ENCODE measurements around the gene IGFBP4.

IGFBP4 gene

GRCh38 chr17:40456396-40456951, 13.2 kb downstream of the IGFBP4 start:
- no peak for DNase-seq (ENCODE audit: low spot score)

GRCh38 chr17:40457369-40457768, 14.1 kb downstream of the IGFBP4 start:
- DNase-seq (ENCODE audit: low spot score), result no peak

DNA sequence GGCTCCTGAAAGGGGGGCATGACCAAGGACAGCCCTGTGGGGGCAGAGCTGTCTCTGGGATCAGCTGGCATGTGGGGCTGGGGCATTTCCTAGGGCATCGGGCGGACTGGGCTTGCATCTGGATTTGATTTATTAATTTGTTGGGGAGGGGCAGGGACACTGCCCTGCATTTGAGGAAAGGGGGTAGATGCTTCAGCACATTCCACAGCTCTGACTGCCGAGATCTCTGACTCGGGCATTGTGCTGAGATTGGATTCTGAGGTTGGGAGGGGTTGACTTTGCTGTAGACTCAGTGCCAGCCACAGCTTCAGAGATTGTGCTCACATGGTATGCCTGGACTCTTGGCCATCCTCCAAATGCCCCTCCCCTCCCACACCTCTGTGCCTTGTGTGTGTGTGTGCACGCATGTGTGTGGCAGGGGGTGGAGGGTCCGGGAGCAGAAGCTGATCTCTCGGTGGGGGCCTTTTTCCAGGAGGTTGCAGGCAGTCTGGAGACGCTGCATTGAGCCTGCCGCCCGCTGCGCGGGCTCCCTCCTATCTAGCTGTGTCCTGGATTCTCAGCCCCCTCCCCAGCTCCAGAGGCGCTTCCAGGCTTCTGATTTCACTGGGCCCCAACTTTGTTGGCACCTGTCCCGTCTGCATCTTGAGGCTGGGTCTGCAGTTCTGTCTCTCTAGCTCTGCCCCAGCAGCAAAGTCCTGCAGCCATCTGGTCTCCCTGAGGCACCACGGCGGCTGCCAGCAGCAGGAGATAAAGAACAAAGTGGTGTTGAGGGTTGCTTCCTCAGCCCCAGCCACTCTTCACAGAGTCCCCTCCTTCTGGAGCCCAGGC, 14.9 kb downstream of the IGFBP4 start:
- DNase-seq (ENCODE audit: low spot score), result no peak

GRCh38 chr17:40458851-40459482, 15.7 kb downstream of the IGFBP4 start:
- no peak for DNase-seq (ENCODE audit: low spot score)

GRCh38 chr17:40459636-40460603, 16.7 kb downstream of the IGFBP4 start:
- DNase-seq (ENCODE audit: low spot score), result no peak

GRCh38 chr17:40460604-40460967, 17.3 kb downstream of the IGFBP4 start:
- no peak for DNase-seq (ENCODE audit: low spot score)

GRCh38 chr17:40460968-40461731, 17.9 kb downstream of the IGFBP4 start:
- DNase-seq (ENCODE audit: low spot score), result no peak

DNA sequence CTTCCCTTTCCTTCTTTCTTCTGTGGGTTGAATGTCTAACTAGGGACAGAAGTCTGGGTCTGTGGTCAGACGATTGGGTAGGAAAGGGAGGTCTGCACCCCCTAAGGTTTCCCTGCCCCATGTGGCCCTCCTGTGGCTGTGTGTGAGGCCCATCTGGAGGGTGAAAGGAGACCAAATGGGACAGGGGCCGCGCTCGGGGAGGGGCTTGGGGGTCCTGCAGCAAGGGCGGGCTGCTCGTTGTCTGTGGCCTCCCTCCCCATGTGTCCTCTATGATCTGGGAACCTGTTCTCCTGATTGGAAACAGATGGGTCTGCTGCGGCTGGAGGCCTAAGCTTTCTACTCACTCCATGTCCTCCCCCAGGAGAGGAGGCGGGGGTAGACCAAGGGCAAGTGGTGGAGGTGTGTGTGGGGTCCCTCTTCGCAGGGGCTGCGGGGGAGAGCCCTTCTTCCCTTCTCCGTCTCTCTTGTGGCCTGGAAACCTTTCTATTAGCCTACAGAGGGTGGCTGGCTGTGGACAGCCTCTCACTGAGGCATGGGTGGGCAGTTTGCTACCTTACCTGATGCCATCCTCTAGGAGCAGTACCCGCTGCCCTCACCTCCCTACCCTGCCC, 18.6 kb downstream of the IGFBP4 start:
- DNase-seq (ENCODE audit: low spot score), result no peak

GRCh38 chr17:40462343-40463121, 19.3 kb downstream of the IGFBP4 start:
- DNase-seq (ENCODE audit: low spot score), result no peak

- no peak for DNase-seq (ENCODE audit: low spot score)
These were observed 19.9 kb downstream of the IGFBP4 start for GRCh38 chr17:40463122-40463550.

- DNase-seq (ENCODE audit: low spot score), result no peak
These were observed 21.2 kb downstream of the IGFBP4 start for GRCh38 chr17:40464392-40464855.

- DNase-seq (ENCODE audit: low spot score), result no peak
These were observed 23.2 kb downstream of the IGFBP4 start for GRCh38 chr17:40466298-40466971.

- no peak for DNase-seq (ENCODE audit: low spot score)
These were observed 24.1 kb downstream of the IGFBP4 start for GRCh38 chr17:40467281-40467867.

- no peak for DNase-seq (ENCODE audit: low spot score)
These were observed 25.3 kb downstream of the IGFBP4 start for GRCh38 chr17:40468560-40468959.

DNA sequence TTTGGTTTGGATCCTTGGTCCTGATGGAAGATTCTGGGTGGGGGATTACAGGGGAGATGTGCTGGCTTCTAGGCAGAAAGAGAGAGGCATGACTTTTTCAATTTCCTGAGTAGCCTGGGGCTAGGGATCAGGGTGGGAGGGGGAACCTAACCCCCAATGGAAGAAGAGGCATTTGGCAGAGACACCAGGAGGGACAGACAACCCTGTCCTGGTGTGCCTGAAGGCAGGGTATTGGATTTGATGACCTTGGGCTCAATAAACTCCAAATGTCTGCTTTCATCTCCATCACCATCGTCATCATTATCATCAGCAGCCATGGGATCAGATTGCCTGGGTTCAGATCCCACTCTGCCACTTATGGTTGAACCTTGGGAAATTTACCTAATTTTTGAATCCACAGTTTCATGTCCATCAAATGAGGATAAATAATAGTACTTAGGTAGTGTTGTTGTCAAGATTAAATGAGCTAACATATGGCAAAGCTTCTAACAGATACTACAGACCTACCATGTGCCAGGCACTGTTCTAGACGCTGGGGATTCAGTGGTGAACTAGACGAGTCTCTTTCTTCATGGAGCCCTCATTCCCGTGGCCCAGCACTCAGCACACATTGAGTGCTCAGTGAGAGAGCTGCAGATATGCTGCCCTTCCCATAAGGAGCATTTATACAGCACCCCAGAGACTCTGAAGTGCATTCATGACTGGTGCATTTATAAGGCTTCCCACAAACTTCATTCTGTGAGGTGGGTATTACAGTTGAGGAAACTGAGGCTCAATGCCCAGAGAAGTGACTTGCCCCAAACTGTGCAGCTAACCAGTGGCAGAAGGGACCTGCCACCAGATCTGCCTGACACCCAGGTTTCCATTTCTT, 26.8 kb downstream of the IGFBP4 start:
- DNase-seq (ENCODE audit: low spot score), result no peak

GRCh38 chr17:40470932-40471828, 27.9 kb downstream of the IGFBP4 start:
- DNase-seq (ENCODE audit: low spot score), result no peak
